GM19452 (cell line): Measurements from ENCODE around the gene EFNA5.

Experiments used
- ATAC-seq: cut with Tn5 transposase; IDR thresholded peaks from one replicate; pipeline ENCODE4 v1.9.1; 2021; ENCODE audit not compliant: unreplicated experiment

The EFNA5 gene

DNA sequence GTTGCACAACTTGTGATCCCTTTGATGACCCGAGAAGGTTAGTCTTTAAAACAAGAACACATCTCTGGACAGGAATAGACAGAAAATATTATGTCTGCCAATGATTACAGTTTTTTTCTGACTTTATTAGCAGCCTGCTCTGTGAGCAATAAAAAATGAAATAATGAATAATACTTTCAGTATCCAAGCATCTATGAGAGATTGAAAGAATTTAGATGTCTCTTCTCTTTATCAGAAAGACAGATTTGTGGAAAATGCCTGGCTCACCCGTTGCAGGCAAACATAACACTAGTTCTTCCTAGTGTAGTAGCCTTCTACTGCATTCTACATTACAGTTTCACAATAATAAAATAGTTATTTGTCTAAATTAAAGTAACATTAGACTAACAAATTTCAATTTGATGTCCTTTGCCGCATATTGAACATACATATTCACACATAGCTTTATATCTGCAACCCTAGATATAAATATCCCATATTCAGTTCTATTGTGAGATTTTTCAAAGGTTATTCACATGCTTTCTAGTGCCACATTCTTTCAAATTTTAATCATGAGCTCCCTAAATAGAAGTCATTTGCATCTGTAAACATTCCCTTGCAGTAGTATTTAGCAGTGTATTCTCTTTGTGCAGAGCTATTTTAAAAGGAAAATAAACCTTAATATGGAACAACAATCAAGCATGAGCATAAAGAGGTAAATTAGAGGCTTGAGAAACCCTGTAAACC is 267.3 kb downstream of the EFNA5 start:
- ATAC-seq = no peak

DNA sequence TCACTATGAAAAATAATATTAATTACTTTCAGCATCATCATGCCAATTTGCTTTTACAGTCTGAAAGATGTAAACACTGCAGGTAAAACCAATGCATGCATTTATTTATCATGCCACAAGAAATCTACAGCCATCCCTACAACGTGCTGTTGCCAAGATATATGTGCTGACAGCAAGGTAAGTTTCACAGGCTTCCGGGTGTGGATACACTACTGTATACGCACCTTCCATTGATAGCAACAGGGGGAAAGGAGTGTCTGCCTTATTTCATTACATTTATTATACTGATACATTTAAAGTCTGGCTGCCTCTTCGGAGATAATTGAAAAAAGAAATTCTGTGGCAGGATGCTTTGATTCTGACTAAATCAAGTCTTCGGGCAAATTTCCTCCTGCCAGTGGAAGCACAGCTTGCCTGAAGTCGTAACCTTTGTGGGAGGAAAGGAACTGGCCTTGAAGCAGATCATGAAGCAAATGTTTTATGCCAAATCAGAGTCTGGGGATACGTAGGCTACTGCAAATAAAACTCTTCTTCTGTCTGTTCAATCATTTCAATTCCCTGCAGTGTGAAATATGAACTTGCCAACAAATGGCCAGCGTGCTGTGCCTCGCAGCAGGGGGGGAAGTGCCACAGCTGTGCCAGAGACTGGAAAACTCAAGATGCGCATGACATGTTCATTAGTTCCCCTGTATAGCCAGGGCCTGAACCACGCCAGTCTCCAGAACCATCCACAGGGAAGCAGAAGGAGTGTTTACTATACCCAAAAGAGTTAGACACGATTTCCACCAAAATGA is 268.1 kb downstream of the EFNA5 start:
- no peak for ATAC-seq

DNA sequence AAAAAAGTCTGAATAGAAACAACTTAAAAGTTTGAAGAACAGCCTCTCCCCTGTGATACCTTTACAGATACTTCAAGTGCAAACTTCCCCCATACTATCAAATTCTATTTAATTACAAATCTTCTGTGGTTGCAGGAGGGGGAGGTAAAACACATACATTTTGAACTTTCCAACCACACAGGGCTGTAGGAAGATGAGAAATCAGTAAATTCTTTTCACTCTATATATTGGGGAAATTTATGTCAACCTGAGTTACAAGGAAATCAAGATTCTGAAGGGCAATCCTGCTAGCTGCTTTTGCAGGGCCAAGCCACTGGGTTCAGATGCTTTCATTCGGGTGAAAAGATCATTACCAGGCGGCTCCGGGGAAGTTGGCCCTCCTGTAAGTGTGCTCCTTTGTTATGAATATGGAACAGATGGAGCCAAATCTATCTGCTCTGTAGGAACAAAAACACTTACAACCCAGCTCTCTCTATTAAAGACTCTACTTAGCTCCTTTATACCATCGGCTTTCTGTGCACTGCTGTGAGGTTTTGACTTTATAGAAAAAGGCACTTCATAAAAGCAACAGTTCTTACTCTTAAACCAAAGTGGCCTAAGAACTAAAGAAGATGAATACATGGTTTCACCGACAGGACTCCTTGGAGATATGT is 269.1 kb downstream of the EFNA5 start:
- no peak for ATAC-seq

DNA sequence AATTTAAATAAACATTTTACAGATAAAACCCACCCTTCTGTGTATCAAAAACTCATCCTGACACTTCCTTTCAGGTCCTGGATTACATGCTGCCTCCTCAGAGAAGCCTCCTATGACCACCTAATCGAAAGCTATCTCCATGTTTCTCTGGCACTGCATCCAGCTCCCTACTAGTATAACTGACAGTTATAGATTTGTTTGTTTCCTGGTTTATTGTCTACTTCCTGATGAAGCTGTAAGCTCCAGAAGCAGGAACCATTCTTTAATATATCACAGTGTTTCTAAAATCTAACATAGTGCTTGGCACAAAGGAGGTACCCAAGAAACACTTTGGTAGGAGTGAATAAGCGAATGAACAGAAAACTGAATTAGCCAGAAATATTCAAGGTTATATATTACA is 270.4 kb downstream of the EFNA5 start:
- no peak for ATAC-seq

DNA sequence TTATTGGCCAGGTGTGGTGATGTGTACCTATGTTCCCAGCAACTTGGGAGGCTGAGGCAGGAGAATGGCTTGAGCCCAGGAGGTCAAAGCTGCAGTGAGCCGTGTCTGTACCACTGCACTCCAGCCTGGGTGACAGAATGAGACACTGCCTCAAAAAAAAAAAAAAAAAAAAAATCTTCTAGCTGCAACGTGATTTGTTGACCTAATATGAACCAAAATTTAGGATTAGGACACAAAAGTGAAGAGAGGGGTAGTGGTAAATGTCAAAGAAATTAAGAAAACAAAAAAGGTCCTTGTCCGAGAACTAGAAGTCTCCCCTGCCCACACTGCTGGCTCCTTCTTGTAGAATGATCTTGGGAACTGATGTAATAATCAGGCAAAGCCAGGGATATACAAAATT is 272.0 kb downstream of the EFNA5 start:
- no peak for ATAC-seq

DNA sequence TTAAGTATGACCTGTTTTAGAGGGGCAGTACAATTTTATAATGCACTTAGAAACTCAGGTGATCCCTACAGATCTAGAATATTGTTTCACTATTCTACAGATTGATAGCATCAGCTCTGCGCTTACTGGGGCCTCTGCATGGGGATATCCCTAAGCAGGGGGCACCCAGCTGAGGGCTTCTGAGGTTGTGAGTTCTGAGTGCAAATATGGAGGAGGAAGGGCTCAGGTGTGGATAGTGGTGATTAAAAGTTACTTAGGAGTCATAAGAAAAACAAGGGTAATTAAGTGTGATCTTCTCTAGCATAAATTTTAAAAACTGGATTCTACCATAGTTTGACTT is 274.4 kb downstream of the EFNA5 start:
- peak; percentile 49 for ATAC-seq

DNA sequence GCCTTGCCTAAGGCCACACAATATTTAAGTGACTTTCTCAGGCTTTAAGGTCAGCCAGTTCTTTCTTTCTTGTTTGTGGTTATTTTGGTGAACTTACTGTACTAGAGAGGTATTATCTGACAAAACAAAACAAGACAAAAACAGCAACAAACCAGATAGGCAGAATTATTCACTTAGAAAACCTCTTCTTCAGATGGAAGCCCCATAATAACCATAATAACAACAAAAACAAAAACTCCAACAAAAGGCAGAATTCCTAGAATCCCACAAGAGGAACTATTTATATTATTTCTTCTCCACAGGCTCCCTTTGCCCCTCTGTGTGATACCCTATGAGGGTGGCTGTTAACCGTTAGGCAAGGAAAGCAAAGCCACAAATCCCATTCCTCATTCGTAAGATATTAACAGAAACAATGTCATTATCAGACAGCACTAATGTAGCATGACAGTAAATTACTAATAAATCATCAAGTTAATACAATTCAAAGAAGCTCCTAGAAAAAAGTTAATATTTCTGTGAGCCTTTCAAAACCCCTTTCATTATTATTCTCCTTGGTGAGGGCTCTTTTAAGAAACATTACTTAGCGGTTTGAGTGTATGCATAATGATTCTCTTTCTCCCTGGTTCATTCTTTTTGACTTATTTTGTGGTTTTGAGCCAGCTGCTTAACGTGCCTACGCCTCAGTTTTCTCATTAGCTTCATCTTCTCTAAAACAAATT is 274.9 kb downstream of the EFNA5 start:
- peak; percentile 80 for ATAC-seq

DNA sequence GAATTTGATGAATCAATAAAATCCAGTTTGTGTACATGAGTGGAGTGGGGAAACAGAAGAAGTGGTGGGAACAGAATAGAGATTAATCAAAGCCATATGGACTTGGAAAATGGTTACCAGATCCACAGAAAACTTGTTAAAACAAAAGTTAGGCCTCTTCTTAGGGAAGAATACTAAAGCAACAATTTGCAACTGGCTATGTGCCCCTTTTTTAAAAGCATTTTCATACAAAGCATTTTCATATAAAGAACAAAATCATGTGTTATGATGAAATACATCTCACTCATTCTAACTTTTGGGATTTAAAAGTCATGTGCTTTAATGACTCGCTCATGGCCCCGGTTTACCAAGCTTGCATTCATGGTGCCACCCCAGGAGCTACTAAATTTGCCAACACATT is 276.9 kb downstream of the EFNA5 start:
- ATAC-seq = no peak

DNA sequence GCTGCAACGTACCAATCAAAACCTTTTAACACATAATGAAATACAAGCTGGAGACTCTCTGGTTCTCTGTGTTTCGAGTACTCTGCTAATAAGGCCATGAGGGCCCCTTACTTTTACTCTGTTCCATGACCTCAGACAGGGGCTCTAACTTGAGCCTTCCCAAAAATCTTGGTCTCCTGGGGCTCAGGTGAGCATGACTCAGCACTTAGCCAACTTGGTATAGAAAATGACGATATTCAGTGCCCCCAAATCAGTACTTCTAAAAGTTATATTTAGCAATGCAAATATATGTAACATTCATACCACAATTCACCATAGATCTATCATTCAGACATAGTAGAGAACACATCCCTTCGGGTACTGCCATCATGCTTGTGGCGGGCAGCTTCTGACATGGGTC is 278.9 kb downstream of the EFNA5 start:
- ATAC-seq = no peak

DNA sequence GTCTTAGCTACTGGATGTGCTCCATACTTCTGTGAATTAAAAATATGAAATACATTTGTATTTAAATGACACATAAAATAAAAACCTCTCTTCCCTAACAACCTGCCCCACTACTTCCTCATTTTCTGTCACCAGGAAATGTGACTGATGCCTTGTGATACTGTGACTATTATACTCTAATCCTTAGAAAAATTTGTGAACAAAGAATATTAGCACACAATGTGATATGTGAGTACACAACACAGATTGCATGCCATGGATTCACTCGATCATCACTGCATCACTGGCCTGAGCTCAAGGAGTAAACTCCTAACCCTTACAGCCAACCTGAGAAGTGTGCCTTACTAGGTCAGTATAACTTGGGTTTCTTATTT is 281.0 kb downstream of the EFNA5 start:
- ATAC-seq = no peak

DNA sequence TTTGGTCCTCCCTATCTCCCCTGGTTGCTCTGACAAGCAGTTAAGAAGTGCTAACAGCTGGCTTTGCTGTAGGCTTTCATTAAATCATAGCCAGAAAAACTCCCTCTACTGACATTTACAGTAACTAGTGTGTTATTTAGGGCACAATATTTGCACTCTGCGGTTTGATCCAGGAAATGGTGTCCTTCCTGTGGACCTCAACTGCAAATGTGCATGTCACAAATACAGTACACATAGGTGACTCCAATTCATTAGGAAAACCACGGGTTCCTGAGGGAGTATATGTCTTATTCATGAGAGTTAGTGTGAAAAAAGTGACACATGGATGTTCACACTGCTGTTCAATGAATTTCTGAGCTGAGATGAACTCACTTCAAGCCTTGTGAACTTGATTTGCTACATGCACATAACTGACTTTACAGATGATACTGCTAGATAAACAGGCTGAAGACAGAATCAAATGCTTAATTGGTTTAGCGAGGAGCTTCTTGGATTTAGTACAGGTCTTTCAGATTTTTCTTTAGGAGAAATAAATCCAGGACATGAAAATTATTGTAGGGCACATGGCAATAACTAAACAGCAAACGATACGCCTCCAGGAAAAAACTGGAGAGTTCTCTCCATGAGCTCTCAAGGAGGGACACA is 281.5 kb downstream of the EFNA5 start:
- peak; percentile 90 for ATAC-seq

DNA sequence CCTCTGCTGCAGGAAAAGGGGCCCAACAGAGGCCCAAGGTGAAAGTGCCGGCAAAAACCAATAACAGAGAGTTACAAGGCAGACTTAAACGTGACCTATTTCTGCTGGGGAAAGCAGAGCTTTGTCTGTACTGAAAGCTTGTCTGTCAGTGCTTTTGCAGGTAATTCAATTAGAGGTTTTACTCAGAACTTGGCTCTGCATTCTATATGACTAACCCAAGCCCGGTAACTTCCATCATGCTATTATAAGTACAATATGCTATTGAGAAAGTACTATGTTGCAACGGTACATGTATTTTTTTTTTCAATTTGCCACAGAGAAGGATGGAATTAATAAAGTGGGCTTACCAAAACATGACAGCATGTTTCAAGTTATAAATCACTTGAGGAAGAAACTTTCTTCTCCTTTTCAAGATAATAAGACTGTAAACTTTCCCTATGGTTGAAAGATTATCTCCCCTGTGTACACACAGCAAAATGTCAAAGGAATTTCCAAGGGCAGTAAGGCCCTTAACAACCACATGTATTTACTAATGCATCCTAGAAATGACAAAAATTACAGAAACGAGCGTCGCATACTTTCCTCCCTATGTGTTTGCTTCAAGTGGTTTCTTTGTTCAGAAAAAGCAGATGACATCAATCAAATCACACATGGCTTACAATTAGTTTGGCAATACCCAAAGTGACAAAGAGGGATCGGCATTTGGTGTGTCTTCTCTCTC is 282.4 kb downstream of the EFNA5 start:
- ATAC-seq = peak; percentile 35

DNA sequence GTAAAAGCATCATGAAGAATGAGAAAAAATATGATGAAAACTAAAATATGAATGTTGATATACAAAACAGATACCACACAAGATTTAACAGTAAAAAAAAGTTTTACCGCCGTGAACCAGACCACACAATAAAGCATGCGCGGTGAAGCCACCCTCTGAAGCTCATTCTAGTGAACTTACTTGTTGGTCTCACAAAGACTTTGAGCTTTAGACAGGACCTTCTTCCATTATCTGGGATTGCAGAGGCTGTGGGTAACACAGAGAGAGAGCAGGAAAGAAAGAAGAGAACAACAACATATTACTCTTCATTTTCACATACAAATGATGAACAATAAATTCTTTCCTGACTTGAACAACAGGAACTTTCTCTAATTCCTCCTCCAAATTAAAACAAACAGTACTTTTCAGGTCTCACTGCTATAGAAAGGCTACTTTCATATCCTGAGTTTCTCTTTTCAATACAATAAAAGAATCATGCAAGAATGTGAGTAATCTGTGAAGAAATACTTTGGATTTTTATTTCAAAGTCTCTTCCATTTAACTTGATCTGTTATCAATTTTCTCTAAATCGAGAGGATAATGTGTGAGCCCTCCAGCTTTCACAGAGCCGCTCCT is 283.1 kb downstream of the EFNA5 start:
- no peak for ATAC-seq

DNA sequence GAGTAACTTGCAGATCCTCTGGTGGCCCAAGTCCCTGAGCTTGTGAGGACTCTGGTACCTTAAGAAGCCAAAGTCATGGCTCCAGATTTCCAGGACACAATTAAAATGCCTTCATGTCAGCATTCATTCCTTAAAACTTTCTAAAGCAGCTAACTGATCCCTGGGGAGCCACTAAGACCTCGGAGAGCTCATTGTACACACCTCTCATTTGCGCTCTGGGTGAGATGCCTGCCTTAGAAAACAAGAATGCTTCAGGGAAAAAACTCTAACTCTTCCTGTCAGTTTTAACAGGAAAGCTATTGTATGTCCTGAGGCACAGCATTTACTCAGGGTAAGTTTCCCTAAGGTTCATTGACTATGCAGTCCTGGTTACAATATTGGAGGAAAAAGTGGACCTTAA is 285.0 kb downstream of the EFNA5 start:
- ATAC-seq = no peak

DNA sequence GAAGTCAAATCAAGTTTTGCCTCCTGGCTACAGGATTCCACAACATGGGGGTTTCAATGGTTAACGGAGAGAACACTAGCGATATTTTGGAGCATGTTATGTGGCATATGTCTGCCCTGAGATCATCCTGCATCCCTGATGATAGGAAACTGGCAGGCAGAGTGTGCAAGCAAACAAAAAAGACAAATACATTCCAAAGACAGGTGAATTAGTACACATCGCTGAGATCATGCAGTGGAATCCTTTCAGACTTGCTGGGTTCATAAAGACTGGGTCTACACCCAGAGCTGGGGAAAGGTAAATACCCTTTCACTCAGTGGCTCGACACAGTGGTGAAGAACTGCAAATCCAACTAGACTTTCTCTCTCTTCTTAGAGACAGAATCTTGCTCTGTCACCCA is 286.5 kb downstream of the EFNA5 start:
- ATAC-seq = no peak

DNA sequence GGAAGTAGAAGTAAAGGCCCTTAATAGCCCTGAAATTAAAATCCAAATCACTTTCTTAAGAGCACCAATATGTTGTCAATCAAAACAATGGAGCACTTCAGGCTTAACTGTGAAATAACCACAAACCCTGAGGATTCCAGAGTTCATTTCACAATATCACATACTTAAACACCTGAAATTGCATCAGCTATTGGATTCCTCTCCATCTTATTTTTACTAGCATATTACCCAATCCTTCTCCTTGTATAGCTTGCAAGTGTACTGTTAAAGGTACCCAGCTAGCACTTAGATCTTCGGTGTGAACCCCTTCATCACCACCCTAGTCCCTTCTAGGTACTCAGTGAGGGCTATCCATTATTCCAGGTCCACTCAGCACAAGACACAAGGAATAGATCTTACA is 287.3 kb downstream of the EFNA5 start:
- no peak for ATAC-seq

DNA sequence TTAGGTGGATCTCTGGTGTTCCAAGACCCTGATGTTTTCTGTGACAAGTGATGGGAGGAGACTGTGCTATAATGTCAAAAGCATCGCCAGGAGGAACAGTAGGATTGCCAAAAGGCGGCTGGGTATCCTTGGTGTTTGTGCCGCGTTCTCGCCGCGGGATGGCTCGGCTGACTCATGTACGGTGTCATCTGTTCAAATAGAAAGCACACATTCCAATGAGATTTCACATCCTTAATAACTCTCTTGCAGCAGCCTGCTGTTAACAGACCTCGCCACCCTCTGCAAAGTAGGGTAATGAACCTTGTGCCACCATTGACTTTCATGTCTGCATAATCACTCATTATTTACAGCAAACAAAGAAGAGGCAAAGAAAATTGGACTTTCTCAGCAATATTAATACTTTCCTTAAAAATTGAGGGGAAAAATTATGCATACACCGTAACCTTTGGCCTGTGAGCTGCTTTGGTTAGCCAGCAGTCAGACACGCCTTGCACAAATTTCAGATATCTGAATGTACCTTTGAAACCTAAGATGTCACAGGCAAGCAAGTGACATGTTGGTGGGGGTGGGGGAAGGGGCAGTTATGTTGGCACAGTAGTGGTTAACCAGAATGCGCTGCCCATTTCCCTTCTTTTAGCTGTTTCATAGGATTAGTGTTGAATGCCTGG is 289.4 kb downstream of the EFNA5 start:
- ATAC-seq = no peak

DNA sequence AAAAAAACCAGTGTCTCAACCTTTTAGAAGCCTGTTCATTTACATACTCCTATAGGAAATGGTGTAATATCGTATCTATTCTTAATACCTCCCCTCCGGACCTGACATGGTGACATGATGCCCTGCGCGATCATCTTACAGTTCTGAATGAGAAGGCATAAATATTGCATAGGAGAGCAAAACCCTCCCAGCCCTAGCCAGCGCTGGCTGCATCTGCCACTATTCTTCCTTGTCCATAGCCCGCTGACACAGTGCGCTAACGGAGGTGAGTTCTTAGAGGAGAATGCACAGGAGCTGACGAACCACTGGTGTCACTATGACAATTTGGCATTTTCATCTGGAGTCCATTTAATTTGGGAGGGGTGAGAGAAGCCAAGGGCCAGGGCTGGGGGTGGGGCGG is 290.1 kb downstream of the EFNA5 start:
- ATAC-seq = no peak

DNA sequence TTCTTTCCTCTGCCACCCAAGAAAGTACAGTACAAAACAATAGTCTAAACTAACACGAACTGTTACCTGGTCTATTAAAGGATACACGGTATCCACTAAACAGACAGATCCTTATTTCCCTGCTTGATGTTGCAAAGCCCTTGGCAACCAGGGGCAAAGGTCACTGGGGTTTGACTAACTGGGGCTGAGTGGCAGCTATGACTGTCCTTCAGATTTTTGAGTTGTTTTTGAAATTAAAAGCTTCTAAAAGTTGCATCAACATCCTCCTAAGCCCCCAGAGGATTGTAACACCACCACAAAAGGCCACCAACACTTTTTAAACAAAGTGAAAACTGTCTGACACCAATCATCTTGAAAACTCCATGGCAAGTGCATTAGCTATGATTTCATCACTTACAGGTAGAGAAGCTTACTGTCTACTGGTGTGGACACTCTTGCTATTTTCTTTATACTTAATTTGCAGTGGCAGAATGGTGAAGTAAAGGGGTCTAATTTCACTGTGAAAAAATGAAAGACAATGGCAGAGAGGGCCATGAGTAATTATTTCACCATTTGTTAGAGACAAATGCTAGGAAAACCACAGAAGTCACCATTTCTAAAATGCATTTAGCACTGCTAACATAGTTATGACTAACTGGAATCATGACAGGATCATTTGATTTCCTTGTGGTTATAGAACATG is 292.4 kb downstream of the EFNA5 start:
- no peak for ATAC-seq
